NT2/D1 (cell line): ENCODE data around the gene ACACA.

Experiments used
- YY1 ChIP-seq: IDR thresholded peaks from 2 replicates; pipeline ENCODE4 v1.6.1; 2011; ENCODE audit not compliant: insufficient read length, insufficient read depth
- ZNF274 ChIP-seq: IDR thresholded peaks from 2 replicates; pipeline ENCODE4 v1.6.1; 2011; ENCODE audit warnings: mild to moderate bottlenecking, low read depth, low read length

GRCh38 chr17:37179893-37180292 lies 226.7 kb downstream of the ACACA start:
- no peak for TF ChIP-seq YY1
- TF ChIP-seq ZNF274, result no peak
